Smooth muscle cell (in vitro differentiated cells): ENCODE measurements around the gene GNAI1. TPM values are rescaled to one million over a fixed set of nuclear protein-coding genes. Genes with fewer than 3 reads are reported as not detected.

Experiments
- DNase-seq: peaks from one replicate; lab custom pipeline; 2025; ENCODE audit not compliant: unreplicated experiment; lab: John Stamatoyannopoulos, UW
- H2AFZ ChIP-seq: fragments of 200-600 bp; sonication (generic); 2 replicates; pipeline ENCODE4 v1.6.0; 2016; ENCODE audit warnings: antibody characterized with exemption, low read depth, mild to moderate bottlenecking
- H3F3A ChIP-seq: fragments of 200-600 bp; sonication (generic); 2 replicates; pipeline ENCODE4 v1.6.0; 2017; ENCODE audit warnings: antibody characterized with exemption, low read depth
- H3K27ac ChIP-seq: fragments of 200-600 bp; sonication (generic); 2 replicates; pipeline ENCODE4 v1.5.1; 2016; ENCODE audit warnings: low read depth, mild to moderate bottlenecking
- H3K27me3 ChIP-seq: fragments of 200-600 bp; sonication (generic); 2 replicates; pipeline ENCODE4 v1.6.1; 2016; ENCODE audit warnings: low read depth, mild to moderate bottlenecking
- H3K36me3 ChIP-seq: fragments of 200-600 bp; sonication (generic); 2 replicates; pipeline ENCODE4 v1.5.1; 2016; ENCODE audit warnings: low read depth
- H3K4me1 ChIP-seq: fragments of 200-600 bp; sonication (generic); 2 replicates; pipeline ENCODE4 v1.5.1; 2016; ENCODE audit warnings: low read depth
- H3K4me2 ChIP-seq: fragments of 200-600 bp; sonication (generic); 2 replicates; pipeline ENCODE4 v1.6.0; 2016; ENCODE audit warnings: mild to moderate bottlenecking
- H3K4me3 ChIP-seq: fragments of 200-600 bp; sonication (generic); 2 replicates; pipeline ENCODE4 v1.5.1; 2016; ENCODE audit warnings: mild to moderate bottlenecking
- H3K79me2 ChIP-seq: fragments of 200-600 bp; sonication (generic); 2 replicates; pipeline ENCODE4 v1.6.0; 2016; ENCODE audit warnings: low read depth, mild to moderate bottlenecking
- H3K9ac ChIP-seq: fragments of 200-600 bp; sonication (generic); 2 replicates; pipeline ENCODE4 v1.6.0; 2016; ENCODE audit warnings: low read depth
- H3K9me3 ChIP-seq: fragments of 200-600 bp; sonication (generic); replicated peaks from 2 replicates; pipeline ENCODE4 v1.5.1; 2016; ENCODE audit warnings: low read depth
- H4K20me1 ChIP-seq: fragments of 200-600 bp; sonication (generic); 2 replicates; pipeline ENCODE4 v1.6.0; 2016; ENCODE audit warnings: low read depth
- WGBS: methylation state at CpG from one replicate; pipeline ENCODE4 v1.1.7; 2016; ENCODE audit warnings: low lambda C conversion rate; 5-methylcytosine and 5-hydroxymethylcytosine counted together
- polyA plus RNA-seq: library from polyadenylated mRNA; unstranded; fragments of >200 nt; fragmentation: Nextera tagmentation; extraction: Ambion mirVana; gene quantifications from 2 replicates; pipeline ENCODE4 v1.2.1, GENCODE V29; 2016
- total RNA-seq: library from RNA; depleted of rRNA; stranded (reverse); fragments of >200 nt; gene quantifications from 2 replicates; pipeline ENCODE4 v1.2.3, GENCODE V29; 2014
- TF ChIP-seq, protein P1 (sequence below): fragments of 200-600 bp; sonication (generic); IDR thresholded peaks from 2 replicates; pipeline ENCODE4 v1.5.1; 2017; ENCODE audit warnings: borderline replicate concordance, mild to moderate bottlenecking, antibody characterized with exemption; ENCODE audit not compliant: insufficient read depth, poor library complexity, severe bottlenecking

The GNAI1 gene
- total and polyA plus RNA-seq, 2 experiments from 2014 or later, result 204 to 223 TPM

DNA sequence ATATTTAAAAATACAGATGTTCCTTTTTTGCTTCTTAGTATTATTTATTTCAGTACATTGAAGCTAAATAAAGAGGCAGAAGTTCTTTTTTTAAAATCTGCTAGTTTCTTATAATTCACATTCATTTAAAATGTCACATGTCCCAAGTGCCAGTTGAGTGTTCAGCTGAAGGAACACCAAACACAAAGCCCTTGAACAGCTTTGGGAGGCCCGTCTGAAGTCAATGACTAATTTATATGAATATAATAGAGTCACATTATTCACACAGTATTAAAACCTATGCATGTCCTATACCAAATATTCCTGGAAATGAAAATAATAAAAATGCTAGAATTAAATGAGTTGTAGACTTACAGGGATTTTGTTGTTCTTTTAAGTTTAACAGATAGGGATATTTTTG is 70.3 kb downstream of the GNAI1 start:
- Histone ChIP-seq H3K36me3 (peaks cover 3% of the 10 kb centered on the region), H4K20me1 (peaks cover 81% of the 10 kb centered on the region), H3K27me3 (no peaks in the 10 kb centered on the region), H3K9me3 (no peaks in the 10 kb centered on the region), H3K4me3 (no peak overlapping the region), H3F3A (no peaks in the 10 kb centered on the region), H3K79me2 (peaks cover 58% of the 10 kb centered on the region), H3K27ac (no peak overlapping the region), H3K4me2 (no peak overlapping the region), H2AFZ (no peak overlapping the region), H3K9ac (no peak overlapping the region), H3K4me1 (no peaks in the 10 kb centered on the region)
- TF ChIP-seq, protein P1, sequence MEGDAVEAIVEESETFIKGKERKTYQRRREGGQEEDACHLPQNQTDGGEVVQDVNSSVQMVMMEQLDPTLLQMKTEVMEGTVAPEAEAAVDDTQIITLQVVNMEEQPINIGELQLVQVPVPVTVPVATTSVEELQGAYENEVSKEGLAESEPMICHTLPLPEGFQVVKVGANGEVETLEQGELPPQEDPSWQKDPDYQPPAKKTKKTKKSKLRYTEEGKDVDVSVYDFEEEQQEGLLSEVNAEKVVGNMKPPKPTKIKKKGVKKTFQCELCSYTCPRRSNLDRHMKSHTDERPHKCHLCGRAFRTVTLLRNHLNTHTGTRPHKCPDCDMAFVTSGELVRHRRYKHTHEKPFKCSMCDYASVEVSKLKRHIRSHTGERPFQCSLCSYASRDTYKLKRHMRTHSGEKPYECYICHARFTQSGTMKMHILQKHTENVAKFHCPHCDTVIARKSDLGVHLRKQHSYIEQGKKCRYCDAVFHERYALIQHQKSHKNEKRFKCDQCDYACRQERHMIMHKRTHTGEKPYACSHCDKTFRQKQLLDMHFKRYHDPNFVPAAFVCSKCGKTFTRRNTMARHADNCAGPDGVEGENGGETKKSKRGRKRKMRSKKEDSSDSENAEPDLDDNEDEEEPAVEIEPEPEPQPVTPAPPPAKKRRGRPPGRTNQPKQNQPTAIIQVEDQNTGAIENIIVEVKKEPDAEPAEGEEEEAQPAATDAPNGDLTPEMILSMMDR, result no peak
- 81% methylated on average over 1 of the region's 1 CpG for WGBS
- no peak for DNase-seq

DNA sequence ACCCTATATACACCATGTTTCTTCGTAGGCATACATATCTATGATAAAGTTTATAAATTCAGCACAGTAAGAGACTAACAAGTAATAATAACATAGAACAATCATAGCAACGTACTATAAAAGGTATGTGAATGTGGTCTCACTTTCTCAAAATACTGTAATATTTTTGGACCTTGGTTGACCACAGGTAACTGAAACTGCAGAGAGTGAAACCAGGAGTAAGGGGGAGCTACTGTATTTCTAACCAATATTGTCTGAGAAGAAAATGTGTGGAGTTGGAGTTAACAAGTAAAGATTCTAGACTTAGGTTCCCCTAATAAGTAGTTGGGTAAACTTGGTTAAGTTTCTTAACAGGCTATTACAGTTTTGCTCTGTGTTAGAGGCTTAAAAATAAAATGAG is 72.1 kb downstream of the GNAI1 start:
- H3F3A ChIP-seq, result no peaks in the 10 kb centered on the region
- peak overlapping the region; percentile 10 for H3K4me2 ChIP-seq
- no peak for DNase-seq
- H3K36me3 ChIP-seq, result peaks cover 3% of the 10 kb centered on the region
- no peaks in the 10 kb centered on the region for H3K27me3 ChIP-seq
- H3K9ac ChIP-seq, result no peak overlapping the region
- H2AFZ ChIP-seq, result no peak overlapping the region
- peaks cover 68% of the 10 kb centered on the region for H4K20me1 ChIP-seq
- H3K9me3 ChIP-seq, result no peaks in the 10 kb centered on the region
- H3K4me3 ChIP-seq, result no peak overlapping the region
- WGBS, result 97% methylated on average over 2 of the region's 2 CpGs
- TF ChIP-seq, protein P1, result no peak
- peak overlapping the region; percentile 31 for H3K27ac ChIP-seq
- H3K4me1 ChIP-seq, result no peaks in the 10 kb centered on the region
- H3K79me2 ChIP-seq, result peaks cover 48% of the 10 kb centered on the region

DNA sequence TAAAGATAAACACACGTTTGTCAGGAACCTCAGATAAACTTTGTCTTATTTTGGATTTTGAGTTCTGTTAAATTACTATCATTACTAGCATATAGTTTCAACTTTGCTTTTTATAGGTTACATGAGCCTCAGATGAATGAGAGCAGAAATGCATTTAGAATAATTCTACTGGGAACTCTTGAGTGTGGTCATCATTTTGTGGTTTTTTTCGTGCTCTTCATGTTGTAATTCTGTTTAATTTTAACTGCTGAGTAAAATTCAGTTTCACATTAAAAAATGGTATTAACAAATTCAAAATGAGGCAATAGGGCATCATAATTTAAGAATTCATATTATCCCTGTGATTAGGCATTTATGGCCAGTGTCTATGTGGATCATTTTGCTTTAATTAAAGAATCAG is 72.9 kb downstream of the GNAI1 start:
- TF ChIP-seq, protein P1, result no peak
- H3K27me3 ChIP-seq, result no peaks in the 10 kb centered on the region
- H3K4me2 ChIP-seq, result peak overlapping the region; percentile 10
- H3K36me3 ChIP-seq, result peaks cover 4% of the 10 kb centered on the region
- H3K9me3 ChIP-seq, result no peaks in the 10 kb centered on the region
- H3K79me2 ChIP-seq, result peaks cover 47% of the 10 kb centered on the region
- no peak overlapping the region for H3K4me3 ChIP-seq
- peaks cover 61% of the 10 kb centered on the region for H4K20me1 ChIP-seq
- H2AFZ ChIP-seq, result no peak overlapping the region
- H3K4me1 ChIP-seq, result no peaks in the 10 kb centered on the region
- no peak for DNase-seq
- 53% methylated on average over 2 of the region's 2 CpGs for WGBS
- H3F3A ChIP-seq, result no peaks in the 10 kb centered on the region
- H3K27ac ChIP-seq, result peak overlapping the region; percentile 31
- no peak overlapping the region for H3K9ac ChIP-seq

DNA sequence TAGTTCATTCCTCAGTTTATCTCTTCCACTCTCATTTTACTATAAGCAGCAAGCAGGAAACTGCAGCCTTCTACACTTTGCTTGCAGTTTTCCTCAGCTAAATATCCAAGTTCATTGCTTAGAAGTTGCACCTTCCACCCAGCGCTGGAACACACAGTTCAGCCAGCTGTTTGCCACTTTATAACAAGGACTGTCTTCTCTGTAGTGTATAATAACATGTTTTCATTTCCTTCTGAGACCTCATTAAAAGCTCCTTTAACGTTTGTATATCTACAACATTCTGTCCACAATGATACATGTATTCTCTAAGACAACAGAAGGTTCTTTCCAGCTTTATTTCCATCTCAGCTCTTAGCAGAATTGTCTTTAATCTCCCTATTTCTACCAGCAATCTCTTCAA is 74.1 kb downstream of the GNAI1 start:
- Histone ChIP-seq H3K4me3 (no peak overlapping the region), H3K79me2 (peaks cover 42% of the 10 kb centered on the region), H4K20me1 (peaks cover 49% of the 10 kb centered on the region), H3K27me3 (no peaks in the 10 kb centered on the region), H3F3A (no peaks in the 10 kb centered on the region), H3K36me3 (peaks cover 8% of the 10 kb centered on the region), H3K9ac (no peak overlapping the region), H3K4me2 (peak overlapping the region; percentile 2), H3K4me1 (no peaks in the 10 kb centered on the region), H3K9me3 (no peaks in the 10 kb centered on the region), H3K27ac (peak overlapping the region; percentile 49), H2AFZ (no peak overlapping the region)
- TF ChIP-seq, protein P1, result no peak
- 62% methylated on average over 2 of the region's 2 CpGs for WGBS
- no peak for DNase-seq
